ENCODE data around the gene FJX1.

The FJX1 gene

GRCh38 chr11:35608502-35608901, 9.8 kb upstream of the FJX1 start:
- no peak for DNase-seq

- no peak for DNase-seq
These were observed 8.6 kb upstream of the FJX1 start for GRCh38 chr11:35609656-35610055.

- DNase-seq: no peak
These were observed 7.6 kb upstream of the FJX1 start for GRCh38 chr11:35610631-35611030.

GRCh38 chr11:35611741-35612140, 6.5 kb upstream of the FJX1 start:
- no peak for DNase-seq

- no peak for DNase-seq
These were observed 3.2 kb upstream of the FJX1 start for GRCh38 chr11:35614939-35615569.

- DNase-seq: no peak
These were observed 2.0 kb upstream of the FJX1 start for GRCh38 chr11:35615921-35616900.

- DNase-seq: no peak
These were observed 959 bp upstream of the FJX1 start for GRCh38 chr11:35617316-35617686.

- DNase-seq: no peak
These were observed 346 bp downstream of the FJX1 start for GRCh38 chr11:35618497-35619115.

- DNase-seq: no peak
These were observed 1.0 kb downstream of the FJX1 start for GRCh38 chr11:35619116-35619854.

- no peak for DNase-seq
These were observed 1.8 kb downstream of the FJX1 start for GRCh38 chr11:35619855-35620640.

- DNase-seq: no peak
These were observed 2.5 kb downstream of the FJX1 start for GRCh38 chr11:35620795-35621194.

GRCh38 chr11:35621620-35622019, 3.4 kb downstream of the FJX1 start:
- DNase-seq: no peak

GRCh38 chr11:35622070-35622469, 3.8 kb downstream of the FJX1 start:
- DNase-seq: no peak

- no peak for DNase-seq
These were observed 5.4 kb downstream of the FJX1 start for GRCh38 chr11:35623621-35624168.

- DNase-seq: no peak
These were observed 6.1 kb downstream of the FJX1 start for GRCh38 chr11:35624316-35624715.

- no peak for DNase-seq
These were observed 6.5 kb downstream of the FJX1 start for GRCh38 chr11:35624781-35625180.

- no peak for DNase-seq
These were observed 8.2 kb downstream of the FJX1 start for GRCh38 chr11:35626501-35626900.

GRCh38 chr11:35629511-35629910, 11.3 kb downstream of the FJX1 start:
- no peak for DNase-seq

- DNase-seq: no peak
These were observed 11.7 kb downstream of the FJX1 start for GRCh38 chr11:35629914-35630313.

- no peak for DNase-seq
These were observed 13.6 kb downstream of the FJX1 start for GRCh38 chr11:35631891-35632290.

- DNase-seq: no peak
These were observed 14.0 kb downstream of the FJX1 start for GRCh38 chr11:35632301-35632700.

- no peak for DNase-seq
These were observed 15.7 kb downstream of the FJX1 start for GRCh38 chr11:35633827-35634423.
